Measurements from ENCODE around the gene EPSTI1.

EPSTI1 gene

DNA sequence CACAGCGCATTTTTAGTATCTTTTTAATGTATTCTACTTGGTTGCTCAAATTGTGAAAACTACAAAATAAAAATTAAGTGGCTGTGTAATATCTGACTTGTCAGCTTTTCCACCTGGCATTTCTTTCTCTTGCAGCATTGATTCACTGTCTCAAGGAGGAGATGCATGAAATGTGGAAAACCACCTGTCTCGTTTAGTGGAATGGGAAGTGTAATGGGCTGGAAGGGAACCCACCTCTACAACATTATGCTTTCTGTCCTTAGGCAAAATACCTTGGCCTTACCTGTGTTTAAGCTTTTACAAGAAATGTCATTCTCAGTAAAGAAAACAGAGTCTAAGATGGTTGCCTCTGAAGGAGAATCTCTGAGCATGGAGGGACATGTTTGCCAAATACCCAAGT, 142.8 kb downstream of the EPSTI1 start:
- no peak for DNase-seq (ENCODE audit: low spot score)

DNA sequence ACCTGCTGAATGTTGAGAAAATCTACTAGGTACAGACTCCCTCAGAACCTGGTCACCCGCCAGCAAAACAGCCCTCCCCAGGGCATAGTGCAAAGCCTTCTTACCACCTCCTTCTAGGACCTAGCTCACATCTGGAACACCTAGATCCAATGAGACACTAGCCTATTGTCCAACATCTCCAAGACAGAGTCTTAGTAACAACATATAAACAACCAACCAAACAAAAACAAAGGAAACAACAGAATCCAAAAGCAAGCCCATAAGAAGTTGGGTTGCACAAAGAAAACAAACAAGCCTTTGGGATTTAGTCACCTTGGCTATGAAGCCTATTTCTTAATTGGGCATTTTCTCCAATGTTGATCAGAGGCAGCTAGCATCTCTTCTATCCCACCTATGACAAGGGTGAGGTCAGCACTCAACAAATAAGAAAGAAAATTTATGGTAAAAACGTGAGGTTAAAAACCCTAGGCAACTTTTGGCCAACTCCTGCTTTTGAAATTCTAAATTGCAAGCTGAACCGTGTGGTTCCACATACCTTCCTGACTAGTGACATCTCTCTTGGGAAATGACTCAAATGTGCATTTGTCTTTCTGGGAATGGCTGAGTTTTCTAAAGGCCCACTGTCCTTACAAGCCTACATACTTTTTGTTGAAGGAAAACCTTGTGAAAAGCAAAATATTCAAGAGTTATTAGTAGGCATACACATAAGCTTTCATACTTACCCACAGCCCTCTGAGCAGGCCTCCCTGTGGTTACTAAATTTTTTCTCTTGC, 144.0 kb downstream of the EPSTI1 start:
- no peak for DNase-seq (ENCODE audit: low spot score)

DNA sequence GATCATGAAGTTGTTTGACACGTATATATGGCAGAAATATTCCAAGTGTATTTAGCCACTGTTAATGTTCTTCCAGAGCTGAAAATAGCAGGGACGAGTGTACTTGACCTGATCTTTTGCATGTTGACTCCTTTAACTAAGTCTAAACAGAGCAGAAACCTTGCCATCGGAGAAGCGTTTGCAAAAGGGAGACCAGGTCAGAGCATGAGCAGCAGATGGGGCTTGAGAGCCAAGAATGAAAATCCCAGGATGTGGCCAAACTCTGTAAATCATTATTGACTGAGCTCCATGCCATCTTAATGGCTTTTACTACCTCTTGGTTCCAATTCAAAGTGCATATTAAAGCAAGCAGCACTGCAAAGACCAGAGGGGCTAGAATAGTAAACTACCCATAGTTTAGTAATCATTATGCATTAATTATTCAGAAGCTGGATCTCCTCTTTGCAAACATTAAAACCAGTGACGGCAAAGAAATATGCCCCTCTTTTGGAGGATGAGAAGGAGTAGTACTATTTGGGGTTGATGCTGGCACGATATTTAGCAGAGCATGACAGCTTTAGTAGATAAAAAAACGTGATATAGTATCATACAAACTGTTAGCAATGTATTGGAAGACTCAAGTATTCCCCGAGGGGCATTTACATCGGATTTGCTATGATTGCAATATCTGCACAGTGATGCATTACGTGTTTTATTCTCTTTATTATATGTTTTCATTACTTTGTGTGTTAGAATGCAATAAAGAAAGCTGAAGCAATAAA, 154.9 kb downstream of the EPSTI1 start:
- no peak for DNase-seq (ENCODE audit: low spot score)

Measured in AG08396 (cell line).